ENCODE data around the gene ATF7IP.
"Not testable (repeated sequence)": the region's sequence is repeated elsewhere in the genome, so short reads cannot be mapped to it uniquely, and the experiment has no call there.

ATF7IP gene

GRCh38 chr12:14365294-14366208 lies at the start of gene ATF7IP:
ATF7IP (plus strand) TSS chr12:14365682; CDS start chr12:14423916, 58,234 bp downstream.
- DNase-seq, result peak; percentile 97

- DNase-seq, result no peak
These were observed 47.9 kb upstream of the ATF7IP start for GRCh38 chr12:14317362-14318146.

- DNase-seq, result not testable (repeated sequence)
These were observed 45.6 kb upstream of the ATF7IP start for GRCh38 chr12:14319704-14320427.

- DNase-seq, result peak; percentile 26
These were observed 43.1 kb upstream of the ATF7IP start for GRCh38 chr12:14322403-14322802.

GRCh38 chr12:14325716-14326343 lies 39.7 kb upstream of the ATF7IP start:
- DNase-seq, result no peak

- DNase-seq, result no peak
These were observed 38.8 kb upstream of the ATF7IP start for GRCh38 chr12:14326699-14327098.

- DNase-seq, result peak; percentile 20
These were observed 37.8 kb upstream of the ATF7IP start for GRCh38 chr12:14327711-14328110.

- DNase-seq, result no peak
These were observed 33.0 kb upstream of the ATF7IP start for GRCh38 chr12:14332482-14332881.

- no peak for DNase-seq
These were observed 25.1 kb upstream of the ATF7IP start for GRCh38 chr12:14340371-14340770.

GRCh38 chr12:14351524-14351923 lies 14.0 kb upstream of the ATF7IP start:
- not testable (repeated sequence) for DNase-seq

- not testable (repeated sequence) for DNase-seq
These were observed 13.4 kb upstream of the ATF7IP start for GRCh38 chr12:14352066-14352465.

- DNase-seq, result not testable (repeated sequence)
These were observed 10.8 kb upstream of the ATF7IP start for GRCh38 chr12:14354665-14355064.

- DNase-seq, result no peak
These were observed 9.3 kb upstream of the ATF7IP start for GRCh38 chr12:14356147-14356546.

- DNase-seq, result no peak
These were observed 8.0 kb upstream of the ATF7IP start for GRCh38 chr12:14357486-14357885.

- DNase-seq, result no peak
These were observed 3.1 kb upstream of the ATF7IP start for GRCh38 chr12:14362352-14362751.

- DNase-seq, result no peak
These were observed 755 bp upstream of the ATF7IP start for GRCh38 chr12:14364583-14365271.

- DNase-seq, result no peak
These were observed 942 bp downstream of the ATF7IP start for GRCh38 chr12:14366209-14367039.

GRCh38 chr12:14367040-14367661 lies 1.7 kb downstream of the ATF7IP start:
- DNase-seq, result peak; percentile 44

GRCh38 chr12:14369311-14369710 lies 3.8 kb downstream of the ATF7IP start:
- no peak for DNase-seq

GRCh38 chr12:14373217-14373616 lies 7.7 kb downstream of the ATF7IP start:
- peak; percentile 39 for DNase-seq

GRCh38 chr12:14379508-14379907 lies 14.0 kb downstream of the ATF7IP start:
- DNase-seq, result no peak
